ENCODE results near the gene HOXC11. TPM values are rescaled to one million over a fixed set of nuclear protein-coding genes. Genes with fewer than 3 reads are reported as not detected.
A peak's percentile ranks its signal among the peaks of the same experiment; 100 is the strongest.

Gene HOXC11
- total RNA-seq, 1 donor from 2014 or later, result not detected

GRCh38 chr12:53955776-53956250, 17.1 kb upstream of the HOXC11 start:
- no peaks in the 10 kb centered on the region for H3K36me3 Mint-ChIP-seq

DNA sequence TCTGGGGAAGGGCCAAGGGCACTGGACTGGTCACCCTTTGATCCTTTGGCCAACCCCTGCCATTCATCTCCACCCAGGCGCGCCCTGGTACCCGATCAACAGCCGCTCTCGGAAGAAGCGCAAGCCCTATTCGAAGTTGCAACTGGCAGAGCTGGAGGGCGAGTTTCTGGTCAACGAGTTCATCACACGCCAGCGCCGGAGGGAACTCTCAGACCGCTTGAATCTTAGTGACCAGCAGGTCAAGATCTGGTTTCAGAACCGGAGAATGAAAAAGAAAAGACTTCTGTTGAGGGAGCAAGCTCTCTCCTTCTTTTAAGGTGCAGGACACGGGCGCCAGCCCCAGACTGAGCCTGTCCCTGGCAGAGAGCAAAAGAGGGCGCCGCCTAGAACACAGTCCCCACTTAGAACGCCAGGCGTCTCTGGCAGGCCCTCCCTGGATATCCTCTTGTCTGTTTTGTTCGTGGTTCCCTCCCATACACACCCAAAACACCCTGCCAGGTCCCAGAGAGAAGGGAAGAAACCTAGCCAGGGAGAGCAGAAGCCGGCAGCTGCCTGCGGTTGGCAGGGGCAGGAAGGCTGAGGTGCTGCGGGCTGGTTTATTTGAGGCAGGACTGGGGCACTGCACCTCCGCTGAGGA, 16.6 kb upstream of the HOXC11 start:
- peaks cover 57% of the 10 kb centered on the region for H4K20me1 ChIP-seq (ENCODE audit: low read depth)
- no peak overlapping the region for H3K4me3 Mint-ChIP-seq
- H3K27me3 Mint-ChIP-seq (ENCODE audit: insufficient read depth, low read depth), result peaks cover 94% of the 10 kb centered on the region

More at GRCh38 chr12:53955776-53956250, 17.1 kb upstream of the HOXC11 start:
- no peaks in the 10 kb centered on the region for H3K9me3 ChIP-seq (ENCODE audit: low read depth)
- no peak for DNase-seq (ENCODE audit: low spot score)
- peaks cover 63% of the 10 kb centered on the region for H4K20me1 ChIP-seq (ENCODE audit: low read depth)
- peaks cover 10% of the 10 kb centered on the region for H3K9me3 Mint-ChIP-seq
- no peak overlapping the region for H2AFZ ChIP-seq (replicated peaks)
- peaks cover 100% of the 10 kb centered on the region for H3K27me3 ChIP-seq
- H3K9ac ChIP-seq, result no peak overlapping the region
- H3K4me1 ChIP-seq, result no peaks in the 10 kb centered on the region
- no peak overlapping the region for H3K27ac Mint-ChIP-seq
- no peak overlapping the region for H3K27ac ChIP-seq
- H3K79me2 ChIP-seq (ENCODE audit: low read depth), result no peaks in the 10 kb centered on the region
- no peaks in the 10 kb centered on the region for H3K36me3 ChIP-seq
- TF ChIP-seq, protein P1, sequence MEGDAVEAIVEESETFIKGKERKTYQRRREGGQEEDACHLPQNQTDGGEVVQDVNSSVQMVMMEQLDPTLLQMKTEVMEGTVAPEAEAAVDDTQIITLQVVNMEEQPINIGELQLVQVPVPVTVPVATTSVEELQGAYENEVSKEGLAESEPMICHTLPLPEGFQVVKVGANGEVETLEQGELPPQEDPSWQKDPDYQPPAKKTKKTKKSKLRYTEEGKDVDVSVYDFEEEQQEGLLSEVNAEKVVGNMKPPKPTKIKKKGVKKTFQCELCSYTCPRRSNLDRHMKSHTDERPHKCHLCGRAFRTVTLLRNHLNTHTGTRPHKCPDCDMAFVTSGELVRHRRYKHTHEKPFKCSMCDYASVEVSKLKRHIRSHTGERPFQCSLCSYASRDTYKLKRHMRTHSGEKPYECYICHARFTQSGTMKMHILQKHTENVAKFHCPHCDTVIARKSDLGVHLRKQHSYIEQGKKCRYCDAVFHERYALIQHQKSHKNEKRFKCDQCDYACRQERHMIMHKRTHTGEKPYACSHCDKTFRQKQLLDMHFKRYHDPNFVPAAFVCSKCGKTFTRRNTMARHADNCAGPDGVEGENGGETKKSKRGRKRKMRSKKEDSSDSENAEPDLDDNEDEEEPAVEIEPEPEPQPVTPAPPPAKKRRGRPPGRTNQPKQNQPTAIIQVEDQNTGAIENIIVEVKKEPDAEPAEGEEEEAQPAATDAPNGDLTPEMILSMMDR (IDR thresholded peaks at IDR 0.05), result no peak
- TF ChIP-seq EZH2 (IDR thresholded peaks at IDR 0.05) (peak; percentile 68), EZH2phosphoT487 (IDR thresholded peaks at IDR 0.05) (peak; percentile 74)
- H3F3A ChIP-seq (ENCODE audit: low read depth), result peaks cover 5% of the 10 kb centered on the region
- H3K4me3 ChIP-seq, result no peak overlapping the region
- H3K27me3 Mint-ChIP-seq (ENCODE audit: insufficient read depth, low read depth), result peaks cover 95% of the 10 kb centered on the region
- H3K4me2 ChIP-seq, result no peak overlapping the region
- H3K4me1 Mint-ChIP-seq, result no peaks in the 10 kb centered on the region
- H3K4me3 Mint-ChIP-seq, result no peak overlapping the region

GRCh38 chr12:53956914-53957536, 15.9 kb upstream of the HOXC11 start:
- H3K4me1 Mint-ChIP-seq, result no peaks in the 10 kb centered on the region
- Histone ChIP-seq H3K9me3 (ENCODE audit: low read depth) (no peaks in the 10 kb centered on the region), H3K36me3 (no peaks in the 10 kb centered on the region), H3K4me3 (no peak overlapping the region), H3K4me2 (no peak overlapping the region), H3K79me2 (ENCODE audit: low read depth) (no peaks in the 10 kb centered on the region), H4K20me1 (ENCODE audit: low read depth) (peaks cover 51% of the 10 kb centered on the region), H3K4me1 (no peaks in the 10 kb centered on the region), H3K27me3 (peaks cover 100% of the 10 kb centered on the region), H3K27ac (no peak overlapping the region), H2AFZ (replicated peaks) (no peak overlapping the region), H3F3A (ENCODE audit: low read depth) (peaks cover 5% of the 10 kb centered on the region), H3K9ac (no peak overlapping the region)
- peaks cover 10% of the 10 kb centered on the region for H3K9me3 Mint-ChIP-seq
- TF ChIP-seq, protein P1 (IDR thresholded peaks at IDR 0.05), result no peak
- no peaks in the 10 kb centered on the region for H3K36me3 Mint-ChIP-seq
- DNase-seq (ENCODE audit: low spot score), result no peak
- no peak overlapping the region for H3K4me3 Mint-ChIP-seq
- no peak overlapping the region for H3K27ac Mint-ChIP-seq
- H3K27me3 Mint-ChIP-seq (ENCODE audit: insufficient read depth, low read depth), result peaks cover 94% of the 10 kb centered on the region

More for the DNA sequence above, 16.6 kb upstream of the HOXC11 start:
- TF ChIP-seq EZH2 (IDR thresholded peaks at IDR 0.05) (no peak), EZH2phosphoT487 (IDR thresholded peaks at IDR 0.05) (no peak)
- TF ChIP-seq, protein P1 (IDR thresholded peaks at IDR 0.05), result no peak
- H3K36me3 ChIP-seq, result no peaks in the 10 kb centered on the region
- no peaks in the 10 kb centered on the region for H3K79me2 ChIP-seq (ENCODE audit: low read depth)
- no peaks in the 10 kb centered on the region for H3K4me1 ChIP-seq
- no peak overlapping the region for H3K4me2 ChIP-seq
- DNase-seq (ENCODE audit: low spot score), result no peak
- peaks cover 10% of the 10 kb centered on the region for H3K9me3 Mint-ChIP-seq
- H3K27ac ChIP-seq, result no peak overlapping the region
- H3K4me1 Mint-ChIP-seq, result no peaks in the 10 kb centered on the region
- no peak overlapping the region for H3K9ac ChIP-seq
- no peak overlapping the region for H3K27ac Mint-ChIP-seq
- H3F3A ChIP-seq (ENCODE audit: low read depth), result peaks cover 5% of the 10 kb centered on the region
- H3K36me3 Mint-ChIP-seq, result no peaks in the 10 kb centered on the region
- H3K9me3 ChIP-seq (ENCODE audit: low read depth), result no peaks in the 10 kb centered on the region
- H2AFZ ChIP-seq (replicated peaks), result no peak overlapping the region
- no peak overlapping the region for H3K4me3 ChIP-seq
- peaks cover 100% of the 10 kb centered on the region for H3K27me3 ChIP-seq

Data from neural progenitor cell (in vitro differentiated cells).